ENCODE results near the gene UBQLN4. TPM values are rescaled to one million over a fixed set of nuclear protein-coding genes. Genes with fewer than 3 reads are reported as not detected.

The UBQLN4 gene
- total RNA-seq, 2 donors from 2014 or later: 23.2 to 43.4 TPM

DNA sequence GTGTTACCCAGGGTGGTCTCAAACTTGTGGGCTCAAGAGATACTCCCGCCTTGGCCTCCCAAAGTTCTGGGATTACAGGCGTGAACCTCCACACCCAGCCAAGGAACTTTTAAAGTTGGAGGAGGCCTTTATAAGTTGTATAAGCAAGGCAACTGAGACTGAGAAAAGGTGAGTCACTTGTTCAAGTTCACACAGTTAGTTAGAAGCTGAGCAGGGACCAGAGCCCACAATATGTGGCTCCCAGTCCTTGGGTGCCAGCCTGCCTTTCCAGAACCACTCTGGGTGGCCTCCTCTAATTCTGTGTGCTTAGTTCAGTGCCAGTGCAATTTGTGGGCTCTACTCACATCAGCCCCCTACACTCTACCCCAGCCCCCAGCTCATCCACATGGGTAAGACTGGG, 11.0 kb upstream of the UBQLN4 start:
- no peak overlapping the region for H3K9ac ChIP-seq (ENCODE audit: low read depth in 2 of 2, low read length in 2 of 2)
- H3K9me3 ChIP-seq: no peaks in the 10 kb centered on the region
- H3K27ac ChIP-seq: no peak overlapping the region
- H3K4me3 ChIP-seq: no peak overlapping the region
- H3K4me1 ChIP-seq: no peaks in the 10 kb centered on the region
- H3K36me3 ChIP-seq: no peaks in the 10 kb centered on the region
- H3K27me3 ChIP-seq: no peaks in the 10 kb centered on the region
- intact Hi-C loops (cut with DNase I): no loop called here
- TF ChIP-seq, protein P1, sequence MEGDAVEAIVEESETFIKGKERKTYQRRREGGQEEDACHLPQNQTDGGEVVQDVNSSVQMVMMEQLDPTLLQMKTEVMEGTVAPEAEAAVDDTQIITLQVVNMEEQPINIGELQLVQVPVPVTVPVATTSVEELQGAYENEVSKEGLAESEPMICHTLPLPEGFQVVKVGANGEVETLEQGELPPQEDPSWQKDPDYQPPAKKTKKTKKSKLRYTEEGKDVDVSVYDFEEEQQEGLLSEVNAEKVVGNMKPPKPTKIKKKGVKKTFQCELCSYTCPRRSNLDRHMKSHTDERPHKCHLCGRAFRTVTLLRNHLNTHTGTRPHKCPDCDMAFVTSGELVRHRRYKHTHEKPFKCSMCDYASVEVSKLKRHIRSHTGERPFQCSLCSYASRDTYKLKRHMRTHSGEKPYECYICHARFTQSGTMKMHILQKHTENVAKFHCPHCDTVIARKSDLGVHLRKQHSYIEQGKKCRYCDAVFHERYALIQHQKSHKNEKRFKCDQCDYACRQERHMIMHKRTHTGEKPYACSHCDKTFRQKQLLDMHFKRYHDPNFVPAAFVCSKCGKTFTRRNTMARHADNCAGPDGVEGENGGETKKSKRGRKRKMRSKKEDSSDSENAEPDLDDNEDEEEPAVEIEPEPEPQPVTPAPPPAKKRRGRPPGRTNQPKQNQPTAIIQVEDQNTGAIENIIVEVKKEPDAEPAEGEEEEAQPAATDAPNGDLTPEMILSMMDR (IDR thresholded peaks at IDR 0.05): no peak
- DNase-seq: no peak

DNA sequence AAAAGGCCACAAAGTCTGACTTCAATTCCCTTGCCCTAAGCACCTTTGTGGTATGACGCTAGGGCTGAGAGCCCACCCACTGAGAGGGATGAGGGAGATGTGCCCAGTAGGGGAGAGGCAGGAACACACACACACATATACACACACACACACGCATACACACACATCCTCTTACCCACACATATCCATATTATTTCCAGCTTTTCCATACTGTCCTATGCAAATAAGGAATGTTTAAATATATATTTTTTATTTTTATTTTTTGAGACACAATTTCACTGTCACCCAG, 10.3 kb upstream of the UBQLN4 start:
- Histone ChIP-seq H3K36me3 (no peaks in the 10 kb centered on the region), H3K4me3 (no peak overlapping the region)
- TF ChIP-seq, protein P1 (IDR thresholded peaks at IDR 0.05): no peak

DNA sequence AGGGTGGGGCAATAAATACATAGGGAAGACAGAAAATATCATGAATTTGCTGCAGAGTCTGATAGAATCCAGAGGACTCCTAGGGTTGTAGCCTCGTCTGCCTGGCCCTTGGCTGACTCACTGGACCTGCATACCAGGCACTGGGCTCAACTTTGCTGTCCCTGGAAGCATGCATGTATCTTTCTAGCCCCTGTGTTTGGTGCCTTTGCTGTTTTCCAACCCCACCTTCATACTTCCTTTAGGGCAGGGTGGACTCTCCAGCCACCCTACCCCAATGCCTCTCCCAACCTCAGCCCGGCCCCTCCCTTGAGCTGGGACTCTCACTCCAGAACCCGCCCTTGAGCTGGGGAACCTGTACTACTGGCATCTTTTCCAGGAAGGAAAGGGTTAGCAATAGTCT, 8.6 kb upstream of the UBQLN4 start:
- peak overlapping the region; percentile 38 to 82 for H3K9ac ChIP-seq (ENCODE audit: low read depth in 2 of 2, low read length in 2 of 2)
- TF ChIP-seq, protein P1 (IDR thresholded peaks at IDR 0.05): no peak

More for the DNA sequence above, 10.3 kb upstream of the UBQLN4 start:
- Histone ChIP-seq H3K27me3 (no peaks in the 10 kb centered on the region), H3K9me3 (no peaks in the 10 kb centered on the region), H3K9ac (ENCODE audit: low read depth in 2 of 2, low read length in 2 of 2) (no peak overlapping the region), H3K4me1 (no peaks in the 10 kb centered on the region), H3K27ac (no peak overlapping the region)
- no peak for DNase-seq
- intact Hi-C loops (cut with DNase I): no loop called here

DNA sequence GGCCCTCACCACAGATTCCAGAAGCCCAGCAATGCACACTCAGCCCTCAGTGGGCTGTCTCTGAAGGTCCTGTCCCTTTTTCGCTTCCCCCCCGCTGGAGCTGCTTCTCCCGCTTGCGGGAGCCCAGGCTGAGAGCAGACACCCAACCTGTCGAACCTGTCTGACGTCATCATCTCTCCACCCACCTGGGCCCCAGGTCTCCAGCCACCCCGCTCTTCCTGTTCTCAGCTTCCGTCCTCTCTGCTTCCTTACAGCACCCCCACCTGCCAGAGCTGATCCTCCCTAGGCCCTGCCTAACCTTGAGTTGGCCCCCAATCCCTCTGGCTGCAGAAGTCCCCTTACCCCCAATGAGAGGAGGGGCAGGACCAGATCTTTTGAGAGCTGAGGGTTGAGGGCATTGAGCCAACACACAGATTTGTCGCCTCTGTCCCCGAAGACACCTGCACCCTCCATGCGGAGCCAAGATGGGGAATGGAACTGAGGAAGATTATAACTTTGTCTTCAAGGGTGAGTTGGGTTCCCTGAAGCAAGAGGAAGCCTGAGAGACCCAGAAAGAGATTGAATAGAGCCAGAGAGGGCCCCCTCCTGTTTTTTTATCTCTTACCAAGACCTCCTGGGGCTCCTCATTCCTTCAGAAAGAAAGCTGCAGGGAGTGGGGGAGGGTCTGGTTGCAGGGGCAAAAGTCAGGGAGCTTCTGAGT, 7.5 kb upstream of the UBQLN4 start, which contains the start of gene RAB25:
Gene RAB25, plus strand, starts transcription at position 224 of the 700 bp plus-strand sequence. Its CDS starts 241 bp downstream, at position 465.
- TF ChIP-seq, protein P1 (IDR thresholded peaks at IDR 0.05): no peak
- Histone ChIP-seq H3K27ac (peak within 1 kb of the TSS; percentile 84), H3K4me1 (no peaks in the 10 kb centered on the region), H3K27me3 (no peaks in the 10 kb centered on the region), H3K4me3 (peak within 1 kb of the TSS; percentile 48), H3K9me3 (no peaks in the 10 kb centered on the region), H3K36me3 (no peaks in the 10 kb centered on the region), H3K9ac (ENCODE audit: low read depth in 2 of 2, low read length in 2 of 2) (peak within 1 kb of the TSS; percentile 38 to 82)
- intact Hi-C loops (cut with DNase I): no loop called here
- peak; percentile 92 for DNase-seq

More for the DNA sequence above, 8.6 kb upstream of the UBQLN4 start:
- Histone ChIP-seq H3K4me1 (no peaks in the 10 kb centered on the region), H3K9me3 (no peaks in the 10 kb centered on the region), H3K27ac (peak overlapping the region; percentile 84), H3K4me3 (peak overlapping the region; percentile 48), H3K36me3 (no peaks in the 10 kb centered on the region), H3K27me3 (no peaks in the 10 kb centered on the region)
- peak; percentile 81 for DNase-seq
- intact Hi-C loops (cut with DNase I): no loop called here

DNA sequence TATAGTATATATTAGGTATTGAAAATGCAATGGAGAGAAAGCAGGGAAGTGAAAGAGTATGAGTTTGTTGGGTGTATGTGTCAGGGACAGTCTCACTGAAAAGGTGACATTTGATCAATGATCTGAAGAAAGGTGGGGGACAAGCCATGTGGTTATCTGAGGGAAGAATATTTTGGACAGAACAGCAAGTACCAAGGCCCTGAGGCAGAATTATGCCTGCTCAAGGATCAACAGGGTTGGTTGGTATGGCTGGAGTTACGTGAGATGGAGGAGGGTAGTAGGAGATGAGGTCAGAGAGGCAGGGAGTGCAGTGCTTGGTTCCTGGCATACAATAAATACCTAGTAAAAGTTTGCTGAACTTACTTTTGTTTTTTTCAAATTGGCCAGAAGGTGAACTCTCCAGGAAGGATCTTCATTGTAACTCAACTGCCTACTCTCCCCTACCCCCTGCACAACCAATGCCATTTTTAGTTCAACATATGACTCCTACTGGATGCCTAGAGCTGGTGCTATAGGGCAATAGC, 2.8 kb upstream of the UBQLN4 start:
- no peak for DNase-seq
- intact Hi-C loops (cut with DNase I): no loop called here
- Histone ChIP-seq H3K4me3 (no peak overlapping the region), H3K9ac (ENCODE audit: low read depth in 2 of 2, low read length in 2 of 2) (no peak overlapping the region), H3K27ac (no peak overlapping the region), H3K36me3 (no peaks in the 10 kb centered on the region), H3K27me3 (no peaks in the 10 kb centered on the region), H3K4me1 (peaks cover 8% of the 10 kb centered on the region), H3K9me3 (no peaks in the 10 kb centered on the region)
- TF ChIP-seq, protein P1 (IDR thresholded peaks at IDR 0.05): no peak

All from colonic mucosa (tissue), 4 donors.